ENCODE data around the gene KRTCAP3.
A peak's percentile ranks its signal among the peaks of the same experiment; 100 is the strongest.
"Not testable (repeated sequence)": the region's sequence is repeated elsewhere in the genome, so short reads cannot be mapped to it uniquely, and the experiment has no call there.

Gene KRTCAP3

DNA sequence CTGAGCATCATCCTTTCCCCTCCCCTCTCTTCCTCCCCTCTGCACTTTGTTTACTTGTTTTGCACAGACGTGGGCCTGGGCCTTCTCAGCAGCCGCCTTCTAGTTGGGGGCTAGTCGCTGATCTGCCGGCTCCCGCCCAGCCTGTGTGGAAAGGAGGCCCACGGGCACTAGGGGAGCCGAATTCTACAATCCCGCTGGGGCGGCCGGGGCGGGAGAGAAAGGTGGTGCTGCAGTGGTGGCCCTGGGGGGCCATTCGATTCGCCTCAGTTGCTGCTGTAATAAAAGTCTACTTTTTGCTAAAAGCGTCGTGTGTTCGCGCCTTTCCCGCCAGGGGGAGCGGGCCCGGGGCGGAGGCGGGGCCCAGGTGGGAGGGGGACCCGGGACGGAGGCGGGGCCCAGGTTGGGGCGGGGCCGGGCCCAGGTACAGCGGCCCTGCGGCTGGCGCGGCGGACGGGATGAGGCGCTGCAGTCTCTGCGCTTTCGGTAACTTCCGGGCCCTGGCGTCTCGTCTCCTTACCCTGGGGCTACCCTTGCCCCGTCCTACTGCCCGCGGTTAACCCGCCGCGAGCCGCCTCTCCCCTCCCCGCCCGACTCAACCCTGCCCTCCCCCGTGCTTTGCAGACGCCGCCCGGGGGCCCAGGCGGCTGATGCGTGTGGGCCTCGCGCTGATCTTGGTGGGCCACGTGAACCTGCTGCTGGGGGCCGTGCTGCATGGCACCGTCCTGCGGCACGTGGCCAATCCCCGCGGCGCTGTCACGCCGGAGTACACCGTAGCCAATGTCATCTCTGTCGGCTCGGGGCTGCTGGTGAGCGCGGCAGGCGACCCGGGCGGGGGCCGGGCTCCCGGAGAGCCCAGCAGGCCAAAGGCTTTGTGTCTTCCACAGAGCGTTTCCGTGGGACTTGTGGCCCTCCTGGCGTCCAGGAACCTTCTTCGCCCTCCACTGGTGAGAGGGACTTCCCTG, at the start of gene KRTCAP3:
TSS of gene KRTCAP3 (plus strand) at position 424 of the 962 bp plus-strand sequence. CDS start at position 456, 32 bp downstream.
- peak; percentile 8 for DNase-seq

DNA sequence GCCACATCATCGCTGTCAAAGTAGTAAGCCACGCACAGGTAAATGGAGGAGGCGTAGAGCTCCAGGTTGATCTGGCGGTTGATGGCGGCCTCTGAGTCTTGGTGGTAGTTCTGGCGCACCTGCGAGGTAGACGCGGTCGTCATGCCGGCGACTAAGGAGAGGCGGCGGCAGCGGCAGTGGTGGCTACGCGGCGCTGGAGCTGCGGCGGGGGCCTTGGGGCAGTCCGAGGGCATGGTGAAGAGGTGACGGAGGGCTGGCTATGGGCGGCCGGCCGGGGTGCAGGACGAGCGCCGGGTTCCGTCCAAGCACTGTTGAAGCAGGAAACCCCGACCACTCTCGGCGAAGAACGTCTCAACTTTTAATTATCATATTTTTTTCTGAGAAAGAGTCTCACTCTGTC, 49.0 kb upstream of the KRTCAP3 start:
- DNase-seq: no peak

GRCh38 chr2:27398962-27399361, 43.2 kb upstream of the KRTCAP3 start:
- DNase-seq: no peak

DNA sequence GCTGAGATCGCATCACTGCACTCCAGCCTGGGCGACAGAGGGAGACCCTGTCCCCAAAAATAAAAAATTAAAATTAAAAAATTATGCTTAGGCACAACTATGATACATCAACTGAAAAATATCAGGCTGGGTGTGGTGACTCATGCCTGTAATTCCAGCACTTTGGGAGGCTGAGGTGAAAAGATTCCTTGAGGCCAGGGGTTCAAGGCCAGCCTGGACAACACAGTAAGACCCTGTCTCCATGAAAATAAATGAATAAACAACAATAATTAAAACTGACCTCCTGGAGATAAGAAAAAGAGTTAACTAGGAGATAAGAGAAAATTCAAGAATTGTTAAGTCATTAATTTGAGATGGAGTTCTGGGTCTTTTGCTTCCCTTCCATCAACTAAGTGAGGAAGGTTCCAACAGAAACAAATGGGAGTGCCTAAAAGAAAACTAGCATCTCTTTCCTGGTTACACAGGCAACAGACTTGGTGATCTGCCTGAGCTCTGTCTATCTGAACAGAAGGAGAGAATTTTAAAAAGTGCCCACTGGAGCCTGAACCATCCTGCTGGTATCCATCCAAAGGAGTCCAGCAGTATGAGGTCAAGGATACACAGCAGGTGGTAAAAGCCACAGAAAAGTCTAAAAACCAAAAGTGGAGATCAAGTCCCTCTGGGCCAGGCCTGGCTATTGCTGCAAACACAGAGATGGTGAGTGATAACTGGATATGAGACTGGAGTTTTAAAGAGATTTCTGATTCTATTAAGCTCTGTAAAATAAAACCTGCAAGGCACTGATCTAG, 41.6 kb upstream of the KRTCAP3 start:
- no peak for DNase-seq

DNA sequence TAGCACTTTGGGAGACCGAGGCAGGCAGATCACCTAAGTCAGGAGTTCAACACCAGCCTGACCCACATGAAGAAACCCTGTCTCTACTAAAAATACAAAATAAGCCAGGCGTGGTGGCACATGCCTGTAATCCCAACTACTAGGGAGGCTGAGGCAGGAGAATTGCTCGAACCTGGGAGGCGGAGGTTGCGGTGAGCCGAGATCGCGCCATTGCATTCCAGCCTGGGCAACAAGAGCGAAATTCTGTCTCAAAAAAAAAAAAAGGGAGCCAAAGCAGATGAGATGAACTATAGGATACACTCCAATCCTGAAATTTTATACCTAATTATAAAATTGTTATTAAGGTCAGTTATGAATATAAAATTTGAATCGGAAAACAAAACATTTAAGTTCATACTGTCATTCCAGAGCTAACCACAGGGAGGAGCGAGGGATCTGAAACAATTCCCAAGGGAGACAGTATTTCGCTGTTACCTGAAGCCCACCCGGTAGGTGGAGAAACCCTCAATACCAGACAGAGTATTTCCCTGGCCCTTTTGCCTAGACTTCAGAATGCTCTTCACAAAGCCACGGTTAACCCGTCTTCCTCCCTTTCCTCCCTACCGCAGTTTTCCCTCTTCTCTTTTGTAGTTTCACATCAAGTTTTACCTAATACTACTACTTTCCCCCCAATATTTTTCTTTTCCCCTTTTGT, 34.2 kb upstream of the KRTCAP3 start:
- peak; percentile 24 for DNase-seq

- no peak for DNase-seq
Measured at GRCh38 chr2:27408601-27409320, 33.4 kb upstream of the KRTCAP3 start.

DNA sequence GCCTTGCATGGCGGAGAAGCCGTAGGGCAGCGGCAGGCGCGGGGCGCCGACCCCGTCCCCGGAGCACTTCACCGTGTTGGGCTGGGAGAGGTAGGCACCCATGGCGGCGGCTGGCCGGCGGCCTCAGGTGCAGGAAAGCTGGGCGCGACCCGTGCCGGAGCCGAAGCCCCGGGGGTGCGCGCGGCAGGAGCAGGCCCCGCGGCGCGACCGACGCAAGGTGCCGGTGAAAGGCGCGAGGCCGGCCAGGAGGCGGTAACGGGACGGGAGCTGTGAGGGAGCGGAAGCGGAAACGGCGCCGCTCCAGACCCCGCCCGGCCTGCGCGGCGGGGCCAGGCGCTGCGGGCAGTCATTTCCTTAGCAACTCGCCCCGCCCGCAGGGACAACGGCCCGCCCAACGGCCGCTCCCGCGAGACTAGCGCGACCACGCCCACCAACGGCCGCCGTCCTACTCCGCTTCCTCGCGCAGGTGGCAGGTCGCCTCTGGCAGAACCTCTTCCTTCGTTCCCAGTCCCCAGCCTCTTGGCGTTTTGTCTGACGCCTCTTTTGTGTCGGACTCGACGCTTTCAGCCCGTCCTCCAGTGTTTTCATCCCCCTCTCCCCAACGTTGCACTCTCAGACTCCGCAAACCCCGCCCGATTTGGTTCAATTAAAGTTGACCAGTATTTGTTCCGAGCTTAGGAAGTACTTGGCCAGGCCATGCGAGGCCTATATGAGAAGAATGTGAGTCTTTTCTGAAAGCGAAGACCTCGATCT, 32.7 kb upstream of the KRTCAP3 start, which contains the start of gene PPM1G:
TSS of gene PPM1G (minus strand) at position 271 of the 753 bp plus-strand sequence. CDS start at position 102, 169 bp downstream.
- peak; percentile 91 for DNase-seq

- no peak for DNase-seq
Measured at GRCh38 chr2:27412419-27413152, 29.6 kb upstream of the KRTCAP3 start.

GRCh38 chr2:27416151-27416550, 26.0 kb upstream of the KRTCAP3 start:
- no peak for DNase-seq

DNA sequence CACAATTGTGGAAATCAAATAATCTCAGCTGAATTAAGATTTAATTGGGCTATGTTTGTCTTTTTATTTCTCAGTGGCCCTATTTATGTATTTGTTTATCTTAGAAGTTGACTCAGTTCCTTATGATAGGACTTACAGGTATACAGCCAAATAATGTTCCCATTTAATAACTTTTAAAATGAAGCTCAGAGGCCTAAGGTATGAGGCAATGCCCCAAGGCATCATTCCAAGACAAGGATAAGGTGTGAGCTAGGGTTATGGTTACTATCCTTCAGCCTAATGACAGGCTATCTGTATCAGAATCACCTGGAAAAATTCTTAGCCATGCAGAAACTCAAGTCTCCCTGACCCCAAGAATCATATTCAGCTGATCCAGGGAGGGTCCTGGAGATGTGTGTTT, 21.2 kb upstream of the KRTCAP3 start:
- DNase-seq: no peak

DNA sequence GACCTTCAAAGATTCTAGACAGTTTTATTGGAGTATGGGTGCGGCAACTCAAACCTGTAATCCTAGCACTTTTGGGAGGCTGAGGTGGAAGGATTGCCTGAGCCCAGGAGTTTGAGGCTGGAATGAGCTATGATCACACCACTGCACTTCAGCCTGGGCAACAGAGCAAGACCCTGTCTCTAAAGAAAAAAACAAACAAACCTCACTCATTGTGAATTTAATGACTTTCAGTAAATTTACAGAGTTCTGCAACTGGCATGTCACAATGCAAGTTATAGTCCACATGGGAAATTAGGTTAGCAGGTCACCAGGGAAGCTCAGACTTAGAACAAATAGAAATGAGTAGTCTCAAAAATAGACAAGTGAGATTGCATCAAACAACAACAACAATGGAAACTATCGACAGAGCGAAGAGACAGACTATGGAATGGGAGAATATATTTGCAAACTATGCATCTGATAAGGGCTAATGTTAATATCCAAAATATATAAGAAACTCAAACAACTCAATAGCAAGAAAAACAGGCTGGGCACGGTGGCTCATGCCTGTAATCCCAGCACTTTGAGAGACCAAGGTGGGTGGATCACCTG, 20.4 kb upstream of the KRTCAP3 start:
- no peak for DNase-seq

- DNase-seq: no peak
Measured at GRCh38 chr2:27422958-27423357, 19.2 kb upstream of the KRTCAP3 start.

DNA sequence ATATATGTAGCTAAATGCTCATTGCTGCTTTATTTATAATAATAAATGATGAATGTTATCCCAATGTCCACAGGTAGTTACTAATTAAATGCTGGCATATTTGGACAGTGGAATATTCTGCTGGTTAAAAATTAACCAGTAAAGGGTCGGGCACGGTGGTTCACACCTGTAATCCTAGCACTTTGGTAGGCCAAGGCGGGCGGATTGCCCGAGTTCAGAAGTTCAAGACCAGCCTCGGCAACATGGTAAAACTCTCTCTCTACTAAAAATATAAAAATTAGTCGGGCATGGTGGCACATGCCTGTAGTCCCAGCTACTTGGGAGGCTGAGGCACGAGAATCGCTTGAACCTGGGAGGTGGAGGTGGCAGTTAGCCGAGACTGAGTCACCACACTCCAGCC, 17.1 kb upstream of the KRTCAP3 start:
- DNase-seq: not testable (repeated sequence)

DNA sequence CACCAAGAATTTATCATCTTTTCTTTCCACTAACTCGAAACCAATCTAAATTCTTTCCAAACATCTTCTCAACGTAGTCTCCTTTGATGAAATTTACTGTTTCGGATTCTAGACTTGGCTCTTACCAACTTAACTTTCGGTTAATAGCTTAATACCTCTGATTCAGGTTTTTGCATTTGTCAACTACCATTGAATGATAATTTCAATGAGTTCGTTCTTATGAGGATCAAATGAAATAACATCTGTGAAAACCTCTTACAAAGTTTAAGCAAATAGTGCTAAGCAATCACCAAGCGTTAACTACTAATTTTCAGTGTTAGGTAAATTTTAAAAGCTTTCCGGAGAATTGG, 14.3 kb upstream of the KRTCAP3 start:
- no peak for DNase-seq

DNA sequence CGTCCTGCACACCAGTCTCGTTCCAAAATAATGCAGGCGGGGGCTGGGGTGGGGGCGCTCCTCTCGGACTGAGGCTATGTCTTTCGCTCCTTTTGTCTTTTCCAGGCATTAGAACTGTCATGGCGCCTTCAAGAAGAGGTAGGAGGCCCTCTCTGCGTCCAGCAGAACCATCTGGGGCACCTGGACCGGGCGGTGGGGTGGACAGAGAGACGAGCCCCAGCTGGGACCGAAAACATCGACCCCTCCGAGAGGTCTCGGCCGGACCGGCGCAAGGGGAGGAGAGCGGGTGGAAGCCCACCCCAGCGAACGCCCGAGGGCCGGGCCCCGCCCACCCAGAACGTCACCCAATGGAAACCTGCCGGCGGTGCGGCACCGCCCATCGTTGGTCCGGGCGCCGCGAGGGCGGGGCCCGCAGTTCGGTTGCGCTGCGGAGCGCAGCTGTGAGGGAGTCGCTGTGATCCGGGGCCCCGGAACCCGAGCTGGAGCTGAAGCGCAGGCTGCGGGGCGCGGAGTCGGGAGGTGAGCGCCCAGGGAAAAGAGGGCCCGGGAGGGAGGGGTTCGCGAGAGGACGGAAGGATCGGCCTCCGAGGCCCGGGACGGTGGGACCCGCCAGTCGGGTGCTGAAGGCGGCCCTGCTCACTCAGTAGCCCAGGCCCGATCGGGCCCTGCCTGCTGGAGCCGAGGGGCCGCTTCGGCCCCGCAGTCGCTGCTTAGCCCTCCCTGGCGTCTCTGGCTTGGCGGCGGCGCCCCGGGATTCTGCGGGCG, 13.8 kb upstream of the KRTCAP3 start, which contains the start of gene NRBP1:
TSS of gene NRBP1 (plus strand) at position 419 of the 765 bp plus-strand sequence. CDS start 4,643 bp downstream, outside the sequence.
- DNase-seq: peak; percentile 84

- no peak for DNase-seq
Measured at GRCh38 chr2:27428978-27429541, 13.1 kb upstream of the KRTCAP3 start.

DNA sequence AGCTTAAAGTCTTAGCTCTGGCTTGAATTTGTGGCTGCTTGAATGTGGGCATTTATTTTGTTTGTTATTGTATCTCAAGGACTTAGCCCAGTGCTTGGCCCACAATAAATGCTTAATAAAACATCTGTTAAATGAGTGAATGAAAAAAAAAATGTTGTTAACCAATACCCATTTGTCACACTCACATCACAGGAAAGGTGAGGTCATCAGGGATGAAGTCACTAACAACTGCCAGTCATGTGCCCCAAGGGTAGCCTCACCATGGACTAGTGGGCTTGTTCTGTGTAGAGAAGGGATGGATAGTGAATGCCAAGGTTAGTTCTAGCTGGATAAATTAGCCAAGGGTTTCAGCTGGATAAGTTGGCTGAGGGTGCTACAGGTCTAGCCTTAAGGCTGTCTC, 10.8 kb upstream of the KRTCAP3 start:
- no peak for DNase-seq

- no peak for DNase-seq
Measured at GRCh38 chr2:27435628-27436027, 6.6 kb upstream of the KRTCAP3 start.

All from NCI-H2107 (cell line).